Tibial nerve (tissue), 4 donors: ENCODE measurements around the gene SLC25A39.

Experiments
- CTCF ChIP-seq, 5 experiments: fragments of 200-600 bp in 3 of 5; fragments of 450-650 bp in 2 of 5; sonication (generic) in 3 of 5; IDR thresholded peaks; one replicate each; pipeline ENCODE4 v1.5.1; 2016 to 2019; ENCODE audit warnings: antibody characterized with exemption in 5 of 5, mild to moderate bottlenecking in 3 of 5, moderate library complexity in 2 of 5
- EP300 ChIP-seq, 2 donors: sonication (generic); formaldehyde crosslinking; IDR thresholded peaks; one replicate each; pipeline ENCODE4 v1.6.1; 2017; ENCODE audit warnings: antibody characterized with exemption in 2 of 2, mild to moderate bottlenecking in 1 of 2
- POLR2A ChIP-seq, 2 donors: fragments of 450-650 bp; IDR thresholded peaks; one replicate each; pipeline ENCODE4 v1.6.1; 2017; ENCODE audit warnings: antibody characterized with exemption in 2 of 2, mild to moderate bottlenecking in 2 of 2, moderate library complexity in 2 of 2

DNA sequence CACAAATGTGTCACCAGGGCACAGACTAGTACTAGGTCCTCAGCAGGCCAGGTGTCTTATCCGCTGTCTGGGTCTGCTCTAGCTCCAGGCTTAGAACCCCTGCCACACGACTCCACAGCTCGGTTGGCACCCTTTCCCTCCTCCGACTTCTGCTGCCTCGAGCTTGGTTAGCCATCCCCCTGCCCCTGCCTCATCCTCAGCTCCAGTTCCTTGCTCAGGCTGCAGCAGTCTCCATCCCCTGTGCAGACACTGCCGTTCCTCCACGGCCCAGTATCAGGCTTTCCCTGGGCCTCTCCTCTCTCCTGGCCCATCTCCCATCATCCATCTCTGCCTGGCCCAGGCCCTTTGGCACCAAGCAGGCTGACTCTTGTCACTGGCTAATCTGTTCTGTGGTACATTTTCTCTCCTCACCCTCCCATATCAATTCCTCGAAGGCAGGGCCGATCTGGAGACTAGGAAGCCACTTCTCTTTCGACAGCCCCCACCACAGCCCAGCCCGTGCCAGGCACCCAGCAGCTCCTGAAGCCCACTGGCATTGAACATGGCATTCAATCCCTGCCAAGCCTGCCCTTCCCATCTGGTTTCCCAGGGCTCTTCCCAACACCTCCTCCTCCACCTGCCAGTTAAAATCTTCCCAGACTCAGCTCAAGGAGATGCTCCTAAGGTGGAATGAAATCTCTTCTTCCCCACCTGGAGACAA is 19.0 kb upstream of the SLC25A39 start:
- TF ChIP-seq POLR2A (IDR thresholded peaks at IDR 0.05), result no peak
- TF ChIP-seq EP300 (IDR thresholded peaks at IDR 0.05), result no peak
- no peak for TF ChIP-seq CTCF (IDR thresholded peaks at IDR 0.05)
